Loucy (cell line): ENCODE data around the gene CAST.

Experiments used
- CTCF ChIP-seq: fragments of 200-600 bp; sonication (generic); conservative IDR thresholded peaks from 2 replicates; pipeline ENCODE4 v1.5.1; 2014; ENCODE audit warnings: mild to moderate bottlenecking, antibody characterized with exemption, low read length
- EZH2phosphoT487 ChIP-seq: fragments of 200-600 bp; IDR thresholded peaks from 2 replicates; pipeline ENCODE4 v1.6.1; 2018; ENCODE audit warnings: antibody characterized with exemption, mild to moderate bottlenecking, moderate library complexity, borderline replicate concordance

- no peak for TF ChIP-seq EZH2phosphoT487
- TF ChIP-seq CTCF: no peak
Measured at GRCh38 chr5:96726802-96727201, 64.6 kb downstream of the CAST start.
